Endothelial cell of umbilical vein (primary cell): ENCODE data around the gene PIM2. TPM values are rescaled to one million over a fixed set of nuclear protein-coding genes. Genes with fewer than 3 reads are reported as not detected.

Experiments used
- BruUV-seq: library from RNA; stranded (reverse); fragments of 400-500 nt; replicated peaks from 2 replicates; lab custom pipeline; 2021; lab: Mats Ljungman, UMichigan
- CTCF ChIA-PET: fragments of 300-600, 350-600 bp; sonication (Branson Sonifier 250); formaldehyde crosslinking; loops from one replicate; lab custom pipeline; 2021; ENCODE audit warnings: antibody characterized with exemption, inconsistent platforms; lab: Charles Lee
- POLR2A ChIA-PET: fragments of 300-600, 350-600 bp; sonication (Branson Sonifier 250); formaldehyde crosslinking; loops from one replicate; lab custom pipeline; 2021; ENCODE audit warnings: antibody characterized with exemption, inconsistent platforms; lab: Charles Lee
- DNase-seq: peaks from one replicate; pipeline ENCODE4 v3.0.0-alpha.2; 2011; ENCODE audit warnings: low read depth, low spot score
- FAIRE-seq: peaks from 2 replicates; lab custom pipeline; 2011; peaks lifted over from hg19 to GRCh38; lab: Jason Lieb, UNC
- H2AFZ ChIP-seq: 2 replicates; pipeline ENCODE4 v1.6.0; 2012; ENCODE audit warnings: low read depth, low read length, control low read depth, inconsistent platforms
- H3K27ac ChIP-seq: 2 replicates; pipeline ENCODE4 v1.5.1; 2011; ENCODE audit warnings: low read depth, mild to moderate bottlenecking, control low read depth, low read length, moderate library complexity; ENCODE audit not compliant: insufficient read depth
- H3K27me3 ChIP-seq, 2 experiments: 2 replicates each; pipeline versions ENCODE4 v1.6.0 to v1.6.1; 2011; ENCODE audit warnings: low read length in 2 of 2, mixed read lengths in 1 of 2; ENCODE audit not compliant: control insufficient read depth in 2 of 2, insufficient read depth in 2 of 2
- H3K36me3 ChIP-seq, 2 experiments: 2 replicates in 1 of 2; 3 replicates in 1 of 2; pipeline ENCODE4 v1.5.1; 2011; ENCODE audit warnings: low read length in 2 of 2, mild to moderate bottlenecking in 1 of 2, moderate library complexity in 1 of 2; ENCODE audit not compliant: control insufficient read depth in 2 of 2, insufficient read depth in 2 of 2; ENCODE audit errors: extremely low read depth in 1 of 2
- H3K4me1 ChIP-seq: 3 replicates; pipeline ENCODE4 v1.5.1; 2011; ENCODE audit warnings: mild to moderate bottlenecking, low read length; ENCODE audit not compliant: control insufficient read depth, insufficient read depth; ENCODE audit errors: extremely low read depth
- H3K4me2 ChIP-seq: 2 replicates; pipeline ENCODE4 v1.6.1; 2011; ENCODE audit warnings: low read length, control low read depth, mixed read lengths; ENCODE audit not compliant: insufficient read depth
- H3K4me3 ChIP-seq, 3 experiments: fragments of 200-600 bp in 1 of 3; sonication (generic), shearing (Covaris generic) in 1 of 3; replicated peaks in 1 of 3; 2 replicates each; pipeline ENCODE4 v1.5.1; 2011 to 2016; ENCODE audit warnings: control low read depth in 3 of 3, low read length in 3 of 3, mild to moderate bottlenecking in 2 of 3, inconsistent platforms in 1 of 3, low read depth in 1 of 3, moderate library complexity in 1 of 3; ENCODE audit not compliant: insufficient read depth in 1 of 3
- H3K79me2 ChIP-seq: 2 replicates; pipeline ENCODE4 v1.6.0; 2012; ENCODE audit warnings: low read length, inconsistent platforms; ENCODE audit not compliant: control insufficient read depth, insufficient read depth
- H3K9ac ChIP-seq: replicated peaks from 2 replicates; pipeline ENCODE3; 2011; ENCODE audit warnings: low read length, control low read depth; ENCODE audit not compliant: insufficient read depth; ENCODE audit errors: extremely low read depth
- H3K9me1 ChIP-seq: replicated peaks from 3 replicates; pipeline ENCODE4 v1.6.0; 2011; ENCODE audit warnings: mild to moderate bottlenecking, low read length; ENCODE audit not compliant: control insufficient read depth, insufficient read depth; ENCODE audit errors: extremely low read depth
- H3K9me3 ChIP-seq: replicated peaks from 2 replicates; pipeline ENCODE4 v1.5.1; 2012; ENCODE audit warnings: low read length, inconsistent platforms; ENCODE audit not compliant: control insufficient read depth, insufficient read depth
- H4K20me1 ChIP-seq: replicated peaks from 2 replicates; pipeline ENCODE3; 2011; ENCODE audit warnings: mild to moderate bottlenecking, low read length; ENCODE audit not compliant: control insufficient read depth, insufficient read depth; ENCODE audit errors: extremely low read depth
- CTCF ChIP-seq, 2 donors: IDR thresholded peaks; 1 replicate in 1 of 2; 2 replicates in 1 of 2; pipeline ENCODE4 v1.5.1; 2011; ENCODE audit warnings: low read length in 2 of 2, mild to moderate bottlenecking in 2 of 2, moderate library complexity in 2 of 2, control low read depth in 1 of 2, inconsistent platforms in 1 of 2, low read depth in 1 of 2; ENCODE audit not compliant: insufficient read depth in 1 of 2; ENCODE audit errors: extremely low read depth in 1 of 2
- EZH2 ChIP-seq: IDR thresholded peaks from 2 replicates; pipeline ENCODE4 v1.6.1; 2012; ENCODE audit warnings: borderline replicate concordance, low read depth, mild to moderate bottlenecking, moderate library complexity, low read length, inconsistent platforms; ENCODE audit not compliant: severe bottlenecking
- FOS ChIP-seq: IDR thresholded peaks from 2 replicates; pipeline ENCODE4 v1.6.1; 2011; ENCODE audit warnings: mild to moderate bottlenecking, low read length, moderate library complexity, borderline replicate concordance; ENCODE audit not compliant: insufficient read depth
- GATA2 ChIP-seq: IDR thresholded peaks from 2 replicates; pipeline ENCODE4 v1.7.0; 2011; ENCODE audit warnings: low read depth, mild to moderate bottlenecking, moderate library complexity, mixed read lengths, low read length; ENCODE audit not compliant: insufficient read length, insufficient read depth
- JUN ChIP-seq: IDR thresholded peaks from 2 replicates; pipeline ENCODE4 v1.6.1; 2011; ENCODE audit warnings: borderline replicate concordance, low read depth; ENCODE audit not compliant: insufficient read length, insufficient read depth
- MAX ChIP-seq: IDR thresholded peaks from 2 replicates; pipeline ENCODE4 v1.6.1; 2011; ENCODE audit not compliant: insufficient read depth, insufficient read length
- MYC ChIP-seq: IDR thresholded peaks from one replicate; pipeline ENCODE4 v1.6.1; 2011; ENCODE audit warnings: mild to moderate bottlenecking, low read depth, low read length
- POLR2A ChIP-seq: IDR thresholded peaks from 2 replicates; pipeline ENCODE4 v1.6.1; 2012; ENCODE audit warnings: low read depth, mild to moderate bottlenecking, control low read depth, low read length
- POLR2AphosphoS5 ChIP-seq: IDR thresholded peaks from 2 replicates; pipeline ENCODE4 v1.6.1; 2012; ENCODE audit warnings: low read depth, mild to moderate bottlenecking, control low read depth, low read length, moderate library complexity; ENCODE audit not compliant: insufficient read depth
- dilution Hi-C: fragments of 300-500 bp; cut with MboI; formaldehyde crosslinking; loops from one replicate; pipeline ENCODE4 v1.15.0; 2019; ENCODE audit warnings: low sequenced_read_pairs; ENCODE audit not compliant: extremely low pct_ligation_motif_present
- intact Hi-C: fragments of 100-400 bp; cut with micrococcal nuclease; formaldehyde crosslinking; loops from one replicate; pipeline ENCODE4 v1.10.0; 2022
- polyA plus RNA-seq, 4 experiments: library from polyadenylated mRNA; depleted of rRNA in 3 of 4; stranded (reverse) in 3 of 4; unstranded in 1 of 4; fragments of >200 nt; gene quantifications; 2 replicates each; pipeline versions ENCODE4 v1.2.1 to v1.2.3, GENCODE V29; 2011 to 2012; ENCODE audit warnings: missing spikeins in 1 of 4
- total RNA-seq: library from RNA; stranded (reverse); gene quantifications from 2 replicates; pipeline ENCODE4 v1.2.3, GENCODE V29; 2021

Gene PIM2
- total and polyA plus RNA-seq, 2 donors (not counting 3 experiments of a cell fraction or from before 2014, with no cell fraction given), result 7.4 to 7.5 TPM

GRCh38 chrX:48902135-48902534 is 16.7 kb downstream of the PIM2 start:
- H3K79me2 ChIP-seq, result peaks cover 10% of the 10 kb centered on the region
- no peak overlapping the region for H2AFZ ChIP-seq
- H3K9me3 ChIP-seq, result no peaks in the 10 kb centered on the region
- ChIA-PET POLR2A (no interaction called here), CTCF (interaction anchor here (1.5 kb wide), 1 partner anchor 11 kb away, joined by 3 read pairs; no protein-coding TSS in a partner anchor)
- dilution Hi-C loops (no loop called here), intact Hi-C loops (no loop called here)
- H3K27ac ChIP-seq, result no peak overlapping the region
- H4K20me1 ChIP-seq, result no peaks in the 10 kb centered on the region
- FAIRE-seq (no peak), DNase-seq (no peak)
- no peaks in the 10 kb centered on the region for H3K9me1 ChIP-seq
- TF ChIP-seq MAX (no peak), MYC (no peak), FOS (no peak), POLR2AphosphoS5 (no peak), EZH2 (no peak), JUN (no peak), POLR2A (no peak), CTCF (IDR thresholded peaks at IDR 0.05; ENCODE audit: extremely low read depth in 1 of 2, insufficient read depth in 1 of 2, low read depth in 1 of 2, low read length in 2 of 2) (no peak), GATA2 (no peak)
- no TSS peak for BruUV-seq
- H3K4me1 ChIP-seq, result peaks cover 3% of the 10 kb centered on the region
- H3K27me3 ChIP-seq, result no peaks in the 10 kb centered on the region
- H3K36me3 ChIP-seq, result peaks cover 0 to 10% of the 10 kb centered on the region in 2 experiments
- no peak overlapping the region for H3K4me3 ChIP-seq
- H3K4me2 ChIP-seq, result no peak overlapping the region
- no peak overlapping the region for H3K9ac ChIP-seq
